ENCODE measurements around the gene NID2. TPM values are rescaled to one million over a fixed set of nuclear protein-coding genes. Genes with fewer than 3 reads are reported as not detected.

The NID2 gene
- total RNA-seq, 2 donors from 2014 or later, result not detected

DNA sequence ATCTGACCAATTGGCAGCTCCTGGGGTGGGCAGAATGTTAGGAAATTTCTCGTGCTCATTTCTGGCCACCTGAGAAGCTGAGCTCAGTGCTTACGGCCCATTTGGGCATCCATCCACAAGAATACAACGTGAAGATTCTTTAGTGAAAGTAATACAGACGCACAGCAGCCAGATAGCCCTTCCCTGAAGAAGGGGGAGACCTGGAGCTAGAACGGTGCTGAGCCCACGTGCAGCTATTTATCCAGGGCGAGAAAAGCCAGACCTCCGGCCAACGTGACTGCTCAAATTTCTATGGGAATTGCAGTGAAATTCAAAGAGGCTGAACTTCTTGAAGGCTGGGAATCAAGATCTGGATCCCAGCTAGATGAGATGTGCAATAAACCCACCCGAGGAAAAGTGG, 20.7 kb downstream of the NID2 start:
- Mint-ChIP-seq H3K27ac (no peak overlapping the region), H3K36me3 (no peaks in the 10 kb centered on the region), H3K9me3 (no peaks in the 10 kb centered on the region)
- ATAC-seq (no peak), DNase-seq (ENCODE audit: low spot score in 2 of 2) (no peak)

DNA sequence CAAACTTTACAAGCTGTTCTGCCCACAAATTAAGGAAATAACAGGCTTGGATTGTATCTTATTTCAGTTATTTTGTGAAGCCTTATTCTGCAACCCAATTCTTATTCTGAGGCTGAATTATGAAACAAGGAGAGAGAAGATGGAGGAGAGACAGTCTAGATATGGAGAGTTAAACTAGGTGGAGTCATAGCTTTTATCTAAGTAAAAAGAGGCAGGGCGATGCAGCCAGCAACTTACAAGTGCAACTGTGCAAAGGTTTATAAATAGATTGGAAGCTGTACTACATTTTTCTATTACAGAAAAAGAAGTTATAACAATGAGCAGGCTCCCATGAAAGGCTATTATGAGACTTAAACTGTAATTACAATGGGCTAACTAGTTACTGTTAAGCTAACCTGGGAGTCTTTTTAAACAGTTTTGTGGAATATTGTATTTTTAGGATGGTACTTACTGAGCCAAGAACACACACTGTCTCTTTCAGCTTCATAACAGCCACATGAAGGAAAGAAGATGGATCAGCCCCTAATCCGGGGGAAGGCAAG, 22.4 kb downstream of the NID2 start:
- Mint-ChIP-seq H3K36me3 (no peaks in the 10 kb centered on the region), H3K27ac (peak overlapping the region in 1 of 2 donors; percentile 2), H3K9me3 (no peaks in the 10 kb centered on the region)
- DNase-seq (ENCODE audit: low spot score in 2 of 2), result no peak
- ATAC-seq, result no peak

DNA sequence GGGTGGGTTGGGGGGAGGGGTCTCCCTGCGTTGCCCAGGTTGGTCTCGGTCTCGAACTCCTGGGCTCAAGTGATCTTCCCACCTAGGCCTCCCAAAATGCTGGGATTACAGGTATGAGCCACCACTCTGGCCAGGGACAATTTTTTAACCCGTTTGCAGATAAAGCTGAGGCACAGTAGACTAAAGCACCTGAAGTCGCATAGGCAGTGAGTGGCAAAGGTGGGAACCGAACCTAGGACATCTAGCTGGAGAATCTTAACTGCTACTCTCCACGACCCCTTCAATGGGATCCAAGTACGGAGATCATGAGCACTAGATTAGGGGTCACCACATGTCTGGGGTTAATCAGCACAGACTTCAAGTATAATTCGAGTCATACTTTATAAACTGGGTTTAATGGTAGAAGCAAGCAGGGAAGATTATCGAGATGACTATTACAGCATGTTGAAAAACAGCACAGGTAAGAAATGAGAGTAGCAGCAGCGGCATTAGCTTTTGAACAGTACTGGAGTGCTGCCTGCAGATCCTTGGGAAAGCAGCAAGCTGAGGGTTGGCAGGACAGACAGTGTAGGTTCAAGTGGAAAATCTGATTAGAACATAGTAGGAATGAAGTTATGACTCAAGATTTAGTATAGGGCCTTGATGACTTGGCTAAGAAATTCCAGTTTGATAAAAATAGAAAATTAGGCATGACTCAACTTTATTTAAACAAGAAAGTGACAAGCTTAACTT, 23.9 kb downstream of the NID2 start:
- H3K36me3 Mint-ChIP-seq, result no peaks in the 10 kb centered on the region
- H3K27ac Mint-ChIP-seq, result peak overlapping the region in 1 of 2 donors; percentile 2
- DNase-seq (ENCODE audit: low spot score in 2 of 2) (no peak), ATAC-seq (peak; percentile 71 to 79)
- H3K9me3 Mint-ChIP-seq, result no peaks in the 10 kb centered on the region

DNA sequence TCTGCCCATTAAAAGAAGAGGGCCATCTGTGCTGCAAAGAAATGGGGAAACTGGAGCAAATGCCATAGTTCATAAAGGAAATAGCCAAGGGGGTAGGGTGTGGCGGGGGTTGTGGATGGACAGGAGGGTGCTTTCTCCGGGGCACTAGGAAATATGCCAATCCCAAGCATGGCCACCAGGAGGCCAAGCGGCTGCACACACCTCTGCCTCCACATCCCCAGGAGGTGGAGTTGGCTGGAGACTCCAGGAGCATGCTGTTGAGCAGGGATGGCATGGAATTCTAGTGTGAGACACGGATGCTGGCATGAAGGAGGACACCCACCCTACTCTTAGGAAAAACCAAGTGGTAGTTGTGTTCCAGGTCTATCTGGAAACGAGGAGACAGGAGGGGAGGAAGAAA, 25.2 kb downstream of the NID2 start:
- peak; percentile 44 to 63 for ATAC-seq
- Mint-ChIP-seq H3K27ac (no peak overlapping the region), H3K9me3 (no peaks in the 10 kb centered on the region), H3K36me3 (no peaks in the 10 kb centered on the region)
- peak in 1 of 2 donors; percentile 45 for DNase-seq (ENCODE audit: low spot score in 2 of 2)

DNA sequence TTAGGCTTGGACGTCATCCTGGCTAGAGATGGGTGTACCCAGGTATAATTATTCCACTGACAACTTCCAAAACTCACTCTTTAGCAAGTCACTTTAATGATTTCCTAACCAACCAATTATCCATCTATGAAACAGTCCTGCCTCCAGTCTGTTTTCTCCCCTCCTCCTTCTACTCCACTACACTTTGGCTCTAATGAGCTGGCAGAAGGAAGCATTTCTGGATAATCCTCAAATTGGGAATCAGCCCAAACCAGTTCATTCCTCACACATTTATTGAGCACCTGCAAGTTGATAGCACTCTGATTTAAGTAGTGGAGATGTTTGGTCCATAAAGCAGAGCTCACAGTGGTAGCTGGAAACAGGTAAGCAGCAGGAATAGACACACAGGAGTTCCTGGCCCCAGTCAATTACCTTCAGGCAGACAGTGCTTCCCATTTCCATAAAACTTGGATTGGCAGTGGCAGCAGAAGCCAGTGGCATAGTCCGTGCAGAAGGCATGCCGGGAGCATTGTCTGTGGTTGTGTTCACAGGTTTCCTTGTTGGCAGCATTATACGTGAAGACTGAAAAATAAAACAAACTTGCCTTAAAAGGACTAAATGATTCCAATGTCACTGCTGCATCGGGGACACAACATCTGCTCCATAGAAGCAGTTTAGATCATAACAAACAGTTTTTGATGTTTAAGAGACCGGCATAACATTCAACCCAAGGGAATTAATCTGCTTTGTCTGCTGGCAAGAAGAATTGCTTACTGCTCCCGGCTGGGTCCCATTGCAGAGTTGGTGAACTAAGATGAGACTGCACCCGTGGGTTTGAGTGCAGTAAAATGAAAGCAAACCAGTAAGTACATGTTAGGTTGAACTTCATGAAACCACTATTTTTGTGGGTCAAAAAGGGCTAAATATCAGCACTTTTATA, 26.2 kb downstream of the NID2 start:
- Mint-ChIP-seq H3K9me3 (no peaks in the 10 kb centered on the region), H3K36me3 (no peaks in the 10 kb centered on the region), H3K27ac (no peak overlapping the region)
- DNase-seq (ENCODE audit: low spot score in 2 of 2) (no peak), ATAC-seq (no peak)

DNA sequence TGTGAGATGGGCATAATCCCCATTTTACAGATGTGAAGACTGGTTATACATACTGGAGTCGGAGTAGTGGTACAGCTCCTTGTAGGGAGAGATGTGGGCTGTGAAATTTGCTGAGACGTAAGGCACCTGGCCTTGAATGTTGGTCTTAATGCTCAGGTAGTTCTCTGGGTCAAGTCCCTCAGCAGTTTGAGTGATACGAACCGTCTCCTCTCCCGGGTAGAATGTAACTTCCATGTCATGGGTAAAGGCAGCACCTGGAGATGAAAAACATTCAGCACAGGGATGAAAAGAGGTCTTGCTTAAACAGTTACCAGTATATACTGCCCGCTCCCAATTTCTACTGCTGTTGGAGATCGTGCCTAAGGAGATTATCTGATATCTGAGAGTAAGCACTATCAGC, 28.3 kb downstream of the NID2 start:
- DNase-seq (ENCODE audit: low spot score in 2 of 2), result no peak
- Mint-ChIP-seq H3K27ac (no peak overlapping the region), H3K9me3 (peaks cover 0 to 12% of the 10 kb centered on the region in 2 donors), H3K36me3 (no peaks in the 10 kb centered on the region)
- no peak for ATAC-seq

DNA sequence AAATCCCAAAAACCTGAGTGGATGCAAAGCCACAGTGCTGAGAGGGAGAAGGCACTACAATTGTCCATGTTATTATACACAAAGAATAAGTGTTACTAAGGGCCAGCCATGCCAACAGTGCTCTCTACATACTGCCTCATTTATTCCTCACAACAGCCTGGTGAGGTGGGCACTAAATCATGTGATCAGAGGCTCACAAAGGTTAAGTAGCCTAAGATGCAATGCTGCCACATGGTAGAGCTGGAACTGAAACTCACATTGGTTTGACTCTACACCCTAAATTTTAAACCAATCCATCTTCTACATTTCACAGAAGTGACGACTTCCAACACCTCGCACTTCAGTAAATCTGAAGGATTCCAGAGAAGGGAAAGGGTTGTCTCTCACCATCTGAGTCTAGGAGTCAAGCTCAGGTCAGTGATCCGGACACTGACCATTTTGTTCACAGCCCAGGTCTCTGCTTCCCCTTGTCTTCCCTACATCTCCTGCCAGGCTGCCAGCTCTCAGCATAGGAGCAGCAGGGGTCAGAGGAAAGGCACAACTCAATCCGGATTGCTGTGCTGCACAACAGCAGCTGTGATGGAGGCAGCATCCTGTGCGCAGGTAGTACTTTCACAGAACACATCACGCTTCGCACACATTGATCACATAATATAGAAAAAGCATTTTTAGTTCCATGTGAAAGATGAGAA, 29.6 kb downstream of the NID2 start:
- ATAC-seq, result no peak
- Mint-ChIP-seq H3K9me3 (peaks cover 0 to 12% of the 10 kb centered on the region in 2 donors), H3K36me3 (no peaks in the 10 kb centered on the region), H3K27ac (no peak overlapping the region)
- no peak for DNase-seq (ENCODE audit: low spot score in 2 of 2)

DNA sequence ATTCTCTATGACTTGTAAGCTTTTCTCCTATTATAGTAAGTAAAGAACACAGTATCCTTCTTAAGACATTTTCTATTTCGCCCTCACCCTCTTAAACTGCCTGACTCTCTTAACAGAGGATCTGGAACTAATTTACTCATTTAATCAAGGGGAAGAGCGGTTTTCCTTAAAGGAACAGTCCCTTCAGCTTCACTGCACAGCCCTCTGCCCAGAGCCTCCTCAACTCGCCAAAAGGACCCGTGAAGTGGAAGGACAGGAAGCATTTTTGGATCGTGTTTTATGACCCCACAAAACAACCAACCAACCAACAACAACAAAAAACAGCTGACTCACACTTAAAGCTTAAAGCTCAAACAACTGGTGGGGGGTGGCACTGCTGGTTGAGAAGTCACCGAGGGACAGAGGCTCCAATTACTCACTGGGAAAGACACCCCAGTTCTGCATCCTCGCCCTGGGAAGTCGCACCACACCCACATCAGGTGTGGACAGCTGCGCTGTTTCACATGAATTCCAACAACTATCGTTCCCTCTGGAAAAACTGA, 35.7 kb downstream of the NID2 start:
- ATAC-seq (no peak), DNase-seq (ENCODE audit: low spot score in 2 of 2) (no peak)
- Mint-ChIP-seq H3K36me3 (no peaks in the 10 kb centered on the region), H3K9me3 (peaks cover 0 to 12% of the 10 kb centered on the region in 2 donors), H3K27ac (no peak overlapping the region)

DNA sequence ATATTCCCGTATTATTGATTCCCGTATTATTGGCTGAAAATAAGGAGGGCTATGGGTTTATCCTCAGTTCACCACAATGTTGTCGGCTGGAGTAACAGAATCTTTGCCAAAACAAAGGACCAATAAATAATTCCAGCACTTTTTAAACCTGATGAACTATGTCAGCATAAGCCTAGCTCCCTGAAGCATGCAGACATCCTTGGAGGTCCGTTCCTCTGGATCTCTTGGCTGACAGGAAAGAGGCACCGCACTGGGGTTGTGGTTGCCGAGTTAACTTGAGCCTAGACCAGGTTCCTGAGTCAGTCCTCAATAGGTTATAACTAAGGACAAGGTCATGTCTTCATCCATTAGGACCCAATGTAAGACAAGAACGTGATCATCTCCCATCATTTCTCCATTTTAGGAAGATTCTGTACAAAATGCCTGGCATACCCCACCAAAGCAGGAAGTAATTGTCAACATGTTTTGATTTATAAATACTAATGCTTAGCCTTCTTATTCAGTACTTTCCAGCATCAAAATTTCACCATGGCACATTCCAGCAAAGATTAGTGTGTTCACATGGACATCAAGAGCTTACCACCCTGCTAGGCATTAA, 36.6 kb downstream of the NID2 start:
- H3K36me3 Mint-ChIP-seq, result no peaks in the 10 kb centered on the region
- peaks cover 0 to 12% of the 10 kb centered on the region in 2 donors for H3K9me3 Mint-ChIP-seq
- DNase-seq (ENCODE audit: low spot score in 2 of 2), result no peak
- no peak overlapping the region for H3K27ac Mint-ChIP-seq
- ATAC-seq, result no peak

DNA sequence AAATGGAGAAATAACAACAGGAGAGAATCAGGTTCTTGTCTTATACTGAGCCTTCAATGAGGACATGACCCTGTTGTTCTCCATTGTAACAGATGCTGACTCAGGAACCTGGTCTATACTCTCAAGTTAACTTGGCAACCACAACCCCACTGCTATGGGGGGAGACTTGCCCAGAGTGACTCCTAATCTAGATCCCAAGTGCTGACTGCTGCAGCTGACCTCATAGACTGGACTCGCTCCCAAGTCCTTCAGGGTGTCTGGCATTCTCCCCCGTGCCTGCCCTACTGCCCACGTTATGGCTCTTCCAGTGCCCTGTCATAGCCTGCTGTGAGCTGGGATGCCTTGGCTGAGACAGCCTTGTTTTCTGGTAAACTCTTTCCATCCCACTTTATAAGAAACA, 37.1 kb downstream of the NID2 start:
- no peak for ATAC-seq
- Mint-ChIP-seq H3K36me3 (no peaks in the 10 kb centered on the region), H3K9me3 (peaks cover 0 to 10% of the 10 kb centered on the region in 2 donors), H3K27ac (no peak overlapping the region)
- DNase-seq (ENCODE audit: low spot score in 2 of 2), result no peak

DNA sequence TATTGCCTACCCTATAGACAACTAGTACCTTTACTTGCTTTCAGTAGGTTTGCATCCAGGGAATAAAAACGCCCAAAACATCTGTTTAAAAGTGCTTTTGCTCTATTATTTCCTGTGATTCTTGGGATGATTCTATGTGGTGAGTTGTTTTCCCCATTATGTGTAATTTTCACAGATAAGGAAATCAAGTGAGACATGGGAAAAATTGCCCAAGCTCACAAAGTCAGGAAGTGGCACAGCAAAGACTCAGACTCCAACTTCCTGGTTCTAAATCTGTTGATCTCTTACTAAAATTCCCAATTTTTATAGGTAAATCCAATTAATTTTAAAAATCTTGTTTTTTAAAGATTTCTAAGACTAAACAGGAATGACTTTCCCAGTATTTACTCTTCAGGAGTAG, 39.0 kb downstream of the NID2 start:
- DNase-seq (ENCODE audit: low spot score in 2 of 2), result no peak
- H3K36me3 Mint-ChIP-seq, result peaks cover 0 to under 1% of the 10 kb centered on the region in 2 donors
- no peaks in the 10 kb centered on the region for H3K9me3 Mint-ChIP-seq
- no peak for ATAC-seq
- no peak overlapping the region for H3K27ac Mint-ChIP-seq

DNA sequence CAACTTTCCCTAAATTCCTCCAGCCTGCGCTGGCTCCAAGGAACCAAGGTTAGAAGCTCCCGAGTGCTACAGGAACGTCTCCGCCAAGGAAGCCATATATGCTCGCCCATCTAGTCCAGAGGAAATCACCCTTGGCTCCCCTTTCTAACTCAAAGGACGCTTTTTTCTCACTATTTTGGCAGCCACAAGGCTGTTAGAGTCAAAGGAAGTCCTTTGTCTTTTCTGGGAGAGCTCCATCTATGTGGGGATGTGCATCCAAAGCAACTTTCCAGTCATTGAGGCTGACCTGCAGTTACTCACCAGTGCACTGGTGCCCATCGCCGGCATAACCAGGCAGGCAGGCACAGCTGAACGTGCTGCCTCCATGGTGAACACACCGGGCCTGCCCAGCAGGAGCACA, 42.0 kb downstream of the NID2 start:
- DNase-seq (ENCODE audit: low spot score in 2 of 2), result no peak
- Mint-ChIP-seq H3K36me3 (peaks cover 0 to 8% of the 10 kb centered on the region in 2 donors), H3K27ac (no peak overlapping the region), H3K9me3 (no peaks in the 10 kb centered on the region)
- no peak for ATAC-seq

DNA sequence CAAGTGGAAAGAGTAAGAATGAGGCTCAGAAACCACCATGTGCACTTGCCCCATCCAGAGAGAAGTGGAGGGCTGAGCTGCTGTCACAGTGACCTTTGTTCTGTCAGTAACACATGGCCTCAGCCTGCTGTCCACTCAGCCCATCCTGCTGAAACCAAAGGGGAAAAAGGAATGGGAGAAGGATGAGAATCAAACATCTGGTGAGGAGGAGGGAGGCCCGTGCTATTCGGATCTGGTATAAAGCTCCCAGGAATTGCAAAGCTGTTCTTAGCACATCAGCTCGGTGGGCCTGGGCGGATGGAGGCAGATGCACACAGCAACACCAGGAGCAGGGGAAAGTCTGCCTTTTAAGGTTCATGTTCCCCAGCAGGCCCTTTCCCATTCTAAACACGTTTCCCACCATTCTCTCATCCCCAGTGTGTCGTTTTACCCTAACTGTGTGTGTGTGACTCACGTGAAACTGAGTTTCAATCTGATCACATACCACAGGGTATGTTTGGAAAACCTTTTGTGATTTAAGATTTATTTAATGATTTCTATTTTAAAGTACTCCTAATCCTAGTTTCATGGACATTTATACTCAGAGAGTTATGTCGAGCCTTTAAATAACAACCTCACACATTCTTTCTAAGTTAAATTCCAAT, 42.7 kb downstream of the NID2 start:
- no peak overlapping the region for H3K27ac Mint-ChIP-seq
- no peak for ATAC-seq
- H3K36me3 Mint-ChIP-seq, result peaks cover 0 to 8% of the 10 kb centered on the region in 2 donors
- no peak for DNase-seq (ENCODE audit: low spot score in 2 of 2)
- H3K9me3 Mint-ChIP-seq, result no peaks in the 10 kb centered on the region

DNA sequence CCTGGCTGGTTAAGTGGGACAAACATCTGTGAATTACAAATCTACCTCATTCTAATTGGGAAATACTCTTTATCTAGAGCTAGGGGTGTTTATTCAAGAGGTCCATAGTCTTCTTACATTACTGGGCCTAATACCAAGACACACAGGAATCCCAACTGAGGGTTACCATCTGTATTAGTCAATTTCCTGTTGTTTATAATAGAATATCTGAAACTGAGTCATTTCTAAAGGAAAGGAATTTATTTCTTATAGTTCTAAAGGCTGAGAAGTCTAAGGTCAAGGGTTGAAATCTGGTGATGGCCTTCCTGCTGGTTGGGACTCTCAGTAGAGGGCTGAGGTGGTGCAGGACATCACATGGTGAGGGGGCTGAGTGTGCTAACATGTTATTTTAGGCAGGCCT, 43.5 kb downstream of the NID2 start:
- no peak for DNase-seq (ENCODE audit: low spot score in 2 of 2)
- H3K36me3 Mint-ChIP-seq, result peaks cover 0 to 8% of the 10 kb centered on the region in 2 donors
- no peak for ATAC-seq
- no peaks in the 10 kb centered on the region for H3K9me3 Mint-ChIP-seq
- H3K27ac Mint-ChIP-seq, result no peak overlapping the region

DNA sequence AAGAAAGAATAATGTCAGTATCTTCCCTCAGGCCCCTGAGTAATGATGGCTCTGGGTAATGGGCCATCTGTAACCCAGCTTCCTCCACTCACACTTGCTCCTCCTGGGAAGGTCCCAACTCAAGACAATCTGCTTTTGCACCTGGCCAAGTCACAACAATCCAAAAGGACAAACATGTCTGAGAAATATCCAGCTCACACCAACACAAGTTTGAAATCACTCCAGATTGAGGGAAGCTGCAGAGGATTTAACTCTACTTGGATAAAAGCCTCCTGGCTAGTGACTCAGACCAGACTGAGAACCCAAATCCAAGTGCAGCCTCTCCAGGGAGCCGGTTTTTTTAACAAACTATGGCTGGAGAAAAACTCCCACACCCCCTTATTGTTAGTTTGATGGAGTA, 45.3 kb downstream of the NID2 start:
- ATAC-seq (no peak), DNase-seq (ENCODE audit: low spot score in 2 of 2) (no peak)
- Mint-ChIP-seq H3K27ac (no peak overlapping the region), H3K36me3 (peaks cover 0 to 8% of the 10 kb centered on the region in 2 donors), H3K9me3 (no peaks in the 10 kb centered on the region)
